HepG2 (cell line): Measurements from ENCODE around the gene LCAT. TPM values are rescaled to one million over a fixed set of nuclear protein-coding genes. Genes with fewer than 3 reads are reported as not detected.
A peak's percentile ranks its signal among the peaks of the same experiment; 100 is the strongest.

Experiments used
- CBX1 ChIP-seq: IDR thresholded peaks from one replicate; pipeline ENCODE4 v1.6.1; 2016; ENCODE audit warnings: antibody characterized with exemption, low read depth
- GABPA ChIP-seq, 2 experiments: IDR thresholded peaks; 2 replicates each; pipeline ENCODE4 v1.6.1; 2011 to 2016; ENCODE audit warnings: low read depth in 2 of 2, low read length in 1 of 2, missing biosample characterization in 1 of 2, missing genetic modification characterization in 1 of 2
- HNF4G ChIP-seq, 2 experiments: sonication (generic) in 1 of 2; formaldehyde crosslinking in 1 of 2; IDR thresholded peaks; 2 replicates each; pipeline versions ENCODE4 v1.4.0 to v1.6.1; 2011 to 2020; ENCODE audit warnings: borderline replicate concordance in 2 of 2, low read depth in 2 of 2, mild to moderate bottlenecking in 2 of 2, low read length in 1 of 2, missing genetic modification reagents in 1 of 2, moderate library complexity in 1 of 2
- KMT2A ChIP-seq: sonication (generic); formaldehyde crosslinking; IDR thresholded peaks from 2 replicates; pipeline ENCODE4 v1.4.0; 2020; ENCODE audit warnings: missing genetic modification reagents
- LCORL ChIP-seq, 2 experiments: fragments of 450-650 bp in 1 of 2; sonication (generic) in 1 of 2; formaldehyde crosslinking in 1 of 2; IDR thresholded peaks; 2 replicates each; pipeline versions ENCODE4 v1.5.0 to v1.6.1; 2017 to 2020; ENCODE audit warnings: antibody characterized with exemption in 1 of 2, missing genetic modification reagents in 1 of 2
- MYC ChIP-seq: sonication (generic); formaldehyde crosslinking; IDR thresholded peaks from 2 replicates; pipeline ENCODE4 v1.9.0; 2021; ENCODE audit warnings: missing genetic modification reagents, borderline replicate concordance
- PAF1 ChIP-seq: IDR thresholded peaks from 2 replicates; pipeline ENCODE4 v1.6.1; 2016; ENCODE audit warnings: missing genetic modification reagents, missing compliant biosample characterization
- PATZ1 ChIP-seq: sonication (generic); formaldehyde crosslinking; IDR thresholded peaks from 2 replicates; pipeline ENCODE4 v1.4.0; 2020; ENCODE audit warnings: missing genetic modification reagents
- RBFOX2 ChIP-seq: fragments of 200-400 bp; formaldehyde crosslinking; IDR thresholded peaks from 2 replicates; pipeline ENCODE4 v1.6.1; 2017; ENCODE audit warnings: low read depth, mild to moderate bottlenecking, low read length
- REPIN1 ChIP-seq: sonication (generic); formaldehyde crosslinking; IDR thresholded peaks from 2 replicates; pipeline ENCODE4 v1.8.0; 2022; ENCODE audit warnings: missing genetic modification reagents, low read depth, mild to moderate bottlenecking, borderline replicate concordance
- ZFP37 ChIP-seq: sonication (generic); formaldehyde crosslinking; IDR thresholded peaks from 2 replicates; pipeline ENCODE4 v1.4.0; 2020; ENCODE audit warnings: missing genetic modification reagents, borderline replicate concordance
- ZNF235 ChIP-seq: sonication (generic); formaldehyde crosslinking; IDR thresholded peaks from 2 replicates; pipeline ENCODE4 v1.8.1; 2023; ENCODE audit warnings: mild to moderate bottlenecking, missing genetic modification reagents, borderline replicate concordance
- ZNF274 ChIP-seq: sonication (generic); formaldehyde crosslinking; IDR thresholded peaks from 2 replicates; pipeline ENCODE4 v1.5.1; 2020; ENCODE audit warnings: mild to moderate bottlenecking, missing genetic modification reagents
- ZNF563 ChIP-seq: sonication (generic); formaldehyde crosslinking; IDR thresholded peaks from 2 replicates; pipeline ENCODE4 v1.8.0; 2022; ENCODE audit warnings: mild to moderate bottlenecking, moderate library complexity, missing genetic modification reagents
- ZNF891 ChIP-seq: sonication (generic); formaldehyde crosslinking; IDR thresholded peaks from 2 replicates; pipeline ENCODE4 v1.5.0; 2020; ENCODE audit warnings: mild to moderate bottlenecking, missing genetic modification reagents
- ZSCAN9 ChIP-seq: IDR thresholded peaks from 2 replicates; pipeline ENCODE4 v1.6.1; 2016; ENCODE audit warnings: borderline replicate concordance
- polyA plus RNA-seq, 8 experiments: library from polyadenylated mRNA; depleted of rRNA in 3 of 8; stranded (reverse) in 7 of 8; unstranded in 1 of 8; fragments of >200 nt; fragmentation: Illumina TruSeq in 4 of 8; extraction: Trizol in 4 of 8; gene quantifications; 2 replicates each; pipeline versions ENCODE4 v1.2.1 to v1.2.3, GENCODE V29; 2011 to 2016; ENCODE audit warnings: low read depth in 4 of 8, missing spikeins in 1 of 8, mixed read lengths in 1 of 8; ENCODE audit not compliant: insufficient read depth in 1 of 8
- total RNA-seq, 5 experiments: library from RNA; depleted of rRNA; stranded (reverse); fragments of >200 nt; fragmentation: Illumina TruSeq; extraction: Trizol; gene quantifications; 2 replicates each; pipeline ENCODE4 v1.2.3, GENCODE V29; 2016; ENCODE audit warnings: low read depth in 1 of 5
- TF ChIP-seq, protein P1 (sequence below): sonication (generic); formaldehyde crosslinking; IDR thresholded peaks from 2 replicates; pipeline ENCODE4 v1.4.0; 2020; ENCODE audit warnings: missing genetic modification reagents, borderline replicate concordance

The LCAT gene
- total and polyA plus RNA-seq, 2 of the 13 experiments (the other 11 are each of a cell fraction or from before 2014, with no cell fraction given), result 36.1 to 38.9 TPM

- TF ChIP-seq MYC (CRISPR knock-in tag) (0 out of 2 replicates have a peak, but pooled peaks have one; percentile 30), ZNF563 (CRISPR knock-in tag) (no peak), HNF4G (IDR thresholded peaks at IDR 0.05; ENCODE audit: borderline replicate concordance, low read depth, low read length) (no peak), HNF4G (CRISPR knock-in tag; IDR thresholded peaks at IDR 0.05; ENCODE audit: borderline replicate concordance, low read depth) (no peak), LCORL (IDR thresholded peaks at IDR 0.05) (no peak), LCORL (CRISPR knock-in tag; IDR thresholded peaks at IDR 0.05) (no peak), ZNF235 (CRISPR knock-in tag) (no peak), GABPA (IDR thresholded peaks at IDR 0.05; ENCODE audit: low read depth, low read length) (no peak), GABPA (CRISPR knock-in tag; IDR thresholded peaks at IDR 0.05; ENCODE audit: low read depth) (no peak), PAF1 (CRISPR knock-in tag) (peak; percentile 58; the same call in 1 of the 2 replicates), KMT2A (CRISPR knock-in tag) (0 out of 2 replicates have a peak, but pooled peaks have one; percentile 15), ZFP37 (CRISPR knock-in tag) (no peak), CBX1 (no peak), ZNF891 (CRISPR knock-in tag) (no peak), RBFOX2 (peak; percentile 60; the same call in 1 of the 2 replicates), ZNF274 (CRISPR knock-in tag) (no peak), ZSCAN9 (CRISPR knock-in tag) (no peak), REPIN1 (CRISPR knock-in tag) (no peak), PATZ1 (CRISPR knock-in tag) (no peak)
- TF ChIP-seq, protein P1, sequence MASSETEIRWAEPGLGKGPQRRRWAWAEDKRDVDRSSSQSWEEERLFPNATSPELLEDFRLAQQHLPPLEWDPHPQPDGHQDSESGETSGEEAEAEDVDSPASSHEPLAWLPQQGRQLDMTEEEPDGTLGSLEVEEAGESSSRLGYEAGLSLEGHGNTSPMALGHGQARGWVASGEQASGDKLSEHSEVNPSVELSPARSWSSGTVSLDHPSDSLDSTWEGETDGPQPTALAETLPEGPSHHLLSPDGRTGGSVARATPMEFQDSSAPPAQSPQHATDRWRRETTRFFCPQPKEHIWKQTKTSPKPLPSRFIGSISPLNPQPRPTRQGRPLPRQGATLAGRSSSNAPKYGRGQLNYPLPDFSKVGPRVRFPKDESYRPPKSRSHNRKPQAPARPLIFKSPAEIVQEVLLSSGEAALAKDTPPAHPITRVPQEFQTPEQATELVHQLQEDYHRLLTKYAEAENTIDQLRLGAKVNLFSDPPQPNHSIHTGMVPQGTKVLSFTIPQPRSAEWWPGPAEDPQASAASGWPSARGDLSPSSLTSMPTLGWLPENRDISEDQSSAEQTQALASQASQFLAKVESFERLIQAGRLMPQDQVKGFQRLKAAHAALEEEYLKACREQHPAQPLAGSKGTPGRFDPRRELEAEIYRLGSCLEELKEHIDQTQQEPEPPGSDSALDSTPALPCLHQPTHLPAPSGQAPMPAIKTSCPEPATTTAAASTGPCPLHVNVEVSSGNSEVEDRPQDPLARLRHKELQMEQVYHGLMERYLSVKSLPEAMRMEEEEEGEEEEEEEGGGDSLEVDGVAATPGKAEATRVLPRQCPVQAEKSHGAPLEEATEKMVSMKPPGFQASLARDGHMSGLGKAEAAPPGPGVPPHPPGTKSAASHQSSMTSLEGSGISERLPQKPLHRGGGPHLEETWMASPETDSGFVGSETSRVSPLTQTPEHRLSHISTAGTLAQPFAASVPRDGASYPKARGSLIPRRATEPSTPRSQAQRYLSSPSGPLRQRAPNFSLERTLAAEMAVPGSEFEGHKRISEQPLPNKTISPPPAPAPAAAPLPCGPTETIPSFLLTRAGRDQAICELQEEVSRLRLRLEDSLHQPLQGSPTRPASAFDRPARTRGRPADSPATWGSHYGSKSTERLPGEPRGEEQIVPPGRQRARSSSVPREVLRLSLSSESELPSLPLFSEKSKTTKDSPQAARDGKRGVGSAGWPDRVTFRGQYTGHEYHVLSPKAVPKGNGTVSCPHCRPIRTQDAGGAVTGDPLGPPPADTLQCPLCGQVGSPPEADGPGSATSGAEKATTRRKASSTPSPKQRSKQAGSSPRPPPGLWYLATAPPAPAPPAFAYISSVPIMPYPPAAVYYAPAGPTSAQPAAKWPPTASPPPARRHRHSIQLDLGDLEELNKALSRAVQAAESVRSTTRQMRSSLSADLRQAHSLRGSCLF (CRISPR knock-in tag), result no peak
Measured at GRCh38 chr16:67946128-67946569, 2.2 kb upstream of the LCAT start (continued).
